Stimulated activated CD8-positive, alpha-beta memory T cell treated with anti-CD3 and anti-CD28 coated beads, Interleukin-7, amount 100 ng/mL, for 48 hours (primary cell): ENCODE results near the gene TFDP2.
A peak's percentile ranks its signal among the peaks of the same experiment; 100 is the strongest.
"Not testable (repeated sequence)": the region's sequence is repeated elsewhere in the genome, so short reads cannot be mapped to it uniquely, and the experiment has no call there.

Source experiments
- DNase-seq, 2 donors: peaks; one replicate each; pipeline ENCODE4 v3.0.0-alpha.2; 2020; ENCODE audit warnings: low read depth in 1 of 2; ENCODE audit errors: extremely low read depth in 1 of 2

Gene TFDP2, protein sequence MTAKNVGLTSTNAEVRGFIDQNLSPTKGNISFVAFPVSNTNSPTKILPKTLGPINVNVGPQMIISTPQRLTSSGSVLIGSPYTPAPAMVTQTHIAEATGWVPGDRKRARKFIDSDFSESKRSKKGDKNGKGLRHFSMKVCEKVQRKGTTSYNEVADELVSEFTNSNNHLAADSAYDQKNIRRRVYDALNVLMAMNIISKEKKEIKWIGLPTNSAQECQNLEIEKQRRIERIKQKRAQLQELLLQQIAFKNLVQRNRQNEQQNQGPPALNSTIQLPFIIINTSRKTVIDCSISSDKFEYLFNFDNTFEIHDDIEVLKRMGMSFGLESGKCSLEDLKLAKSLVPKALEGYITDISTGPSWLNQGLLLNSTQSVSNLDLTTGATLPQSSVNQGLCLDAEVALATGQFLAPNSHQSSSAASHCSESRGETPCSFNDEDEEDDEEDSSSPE

DNA sequence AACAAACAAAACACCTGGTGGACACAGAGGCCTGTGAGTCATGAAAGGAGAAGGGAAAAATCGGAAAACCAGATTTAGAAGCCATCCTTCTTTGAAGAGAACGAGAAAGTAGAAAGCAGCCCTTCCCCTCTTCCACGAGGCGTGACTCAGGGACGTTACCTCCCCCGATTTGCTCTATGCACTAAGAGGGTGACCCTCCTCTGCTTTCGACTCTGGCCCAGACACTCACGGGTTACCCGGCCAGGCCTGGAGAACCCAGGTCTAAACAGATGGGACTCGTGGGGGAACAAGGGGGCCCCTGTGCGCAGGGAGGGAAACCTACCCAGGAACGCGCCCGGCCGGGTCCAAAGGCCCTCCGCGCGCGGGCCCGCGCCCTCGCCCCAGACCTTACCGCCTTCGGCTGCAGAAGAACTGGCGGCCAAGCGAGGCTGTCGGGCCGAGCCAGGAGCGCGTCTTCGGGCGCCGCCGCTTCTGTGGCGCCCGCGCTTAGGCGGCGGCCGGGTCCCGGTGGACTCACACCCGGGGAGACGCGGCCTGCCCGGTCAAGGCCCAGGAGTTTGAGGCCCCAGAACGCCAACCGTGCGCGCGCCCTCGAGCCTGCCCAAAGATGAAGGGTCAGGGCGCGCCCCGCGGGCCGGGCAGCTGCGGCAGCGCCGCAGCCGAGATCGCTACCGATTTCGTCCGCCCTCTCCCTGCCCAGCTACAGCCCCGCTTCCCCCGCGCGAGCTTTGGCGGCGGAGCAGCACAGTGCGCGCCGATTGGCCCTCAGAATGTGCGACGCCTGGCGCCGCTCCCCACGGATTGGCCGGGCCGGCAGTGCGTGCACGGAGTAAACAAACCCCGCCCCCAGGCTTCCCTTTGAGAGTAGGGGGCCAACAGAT lies at the start of gene TFDP2:
Gene TFDP2, minus strand, starts transcription at position 753 of the 881 bp plus-strand sequence. CDS start 47,795 bp downstream, outside the sequence.
- peak; percentile 67 to 79 for DNase-seq

DNA sequence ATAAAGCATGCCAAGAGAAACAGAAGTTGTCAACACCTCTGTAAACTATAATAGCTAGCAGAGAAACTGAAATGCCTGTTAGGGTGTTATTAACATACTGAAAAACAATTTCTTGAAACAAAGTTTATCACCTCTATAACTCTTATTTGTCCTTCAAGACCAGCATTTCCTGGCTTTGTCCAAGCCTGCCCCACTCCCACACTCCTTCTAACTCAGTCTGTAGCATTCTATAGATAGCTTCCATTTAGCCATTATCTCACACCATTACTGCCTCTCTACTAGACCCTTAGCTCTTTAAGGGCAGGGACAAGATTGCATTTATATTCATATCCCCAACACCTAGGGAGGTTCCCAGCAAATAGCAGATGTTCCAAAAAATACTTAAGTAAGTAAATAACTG lies 39.5 kb upstream of the TFDP2 start:
- no peak for DNase-seq

DNA sequence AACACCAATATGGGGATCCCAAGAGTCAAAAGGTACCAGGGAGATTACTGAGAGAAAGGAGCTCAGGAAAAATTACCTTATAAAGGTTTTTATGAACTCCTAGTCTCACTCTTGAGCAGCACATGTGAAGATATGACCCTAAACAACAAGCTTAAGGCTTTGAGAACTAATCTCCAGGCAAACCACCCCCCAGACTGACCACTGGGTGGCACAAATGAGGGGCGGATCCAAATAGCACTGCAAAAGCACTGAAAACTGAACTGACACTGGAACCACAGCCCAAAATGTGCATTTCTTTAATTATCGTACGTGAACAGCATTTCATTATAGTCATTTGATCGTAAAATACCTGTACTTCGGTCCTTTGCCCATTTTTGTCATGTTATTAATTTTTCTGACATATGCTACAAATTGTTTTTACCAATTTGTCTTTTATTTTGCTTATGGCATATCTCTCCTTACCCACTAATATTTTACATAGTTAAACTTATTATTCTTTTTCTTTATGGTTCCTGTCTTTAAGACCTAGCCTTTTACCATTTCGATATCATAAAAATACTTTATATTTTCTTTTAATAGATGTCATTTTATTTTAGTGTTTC lies 31.5 kb upstream of the TFDP2 start:
- peak in 1 of 2 donors; percentile 3 for DNase-seq

DNA sequence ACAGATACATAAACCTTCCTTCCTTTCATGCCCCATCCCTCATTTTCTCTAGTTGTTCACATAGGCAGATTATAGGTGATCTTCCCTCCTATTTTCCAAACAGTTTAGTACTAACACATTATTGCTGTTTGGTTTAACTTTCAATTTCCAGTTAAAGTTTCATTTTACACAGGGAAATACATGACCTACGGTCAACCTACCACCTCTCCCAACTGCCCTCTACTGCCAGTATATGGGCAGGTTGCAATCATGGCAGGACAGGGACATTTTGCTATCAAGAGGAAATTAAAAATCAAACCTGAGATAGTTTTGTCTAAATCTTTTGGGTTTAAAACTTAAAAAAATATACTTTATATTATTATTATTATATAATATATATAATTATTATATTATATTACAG lies 26.1 kb upstream of the TFDP2 start:
- no peak for DNase-seq

- no peak for DNase-seq
These were observed 25.2 kb upstream of the TFDP2 start for GRCh38 chr3:142174559-142174958.

- no peak for DNase-seq
These were observed 19.2 kb upstream of the TFDP2 start for GRCh38 chr3:142168514-142168913.

DNA sequence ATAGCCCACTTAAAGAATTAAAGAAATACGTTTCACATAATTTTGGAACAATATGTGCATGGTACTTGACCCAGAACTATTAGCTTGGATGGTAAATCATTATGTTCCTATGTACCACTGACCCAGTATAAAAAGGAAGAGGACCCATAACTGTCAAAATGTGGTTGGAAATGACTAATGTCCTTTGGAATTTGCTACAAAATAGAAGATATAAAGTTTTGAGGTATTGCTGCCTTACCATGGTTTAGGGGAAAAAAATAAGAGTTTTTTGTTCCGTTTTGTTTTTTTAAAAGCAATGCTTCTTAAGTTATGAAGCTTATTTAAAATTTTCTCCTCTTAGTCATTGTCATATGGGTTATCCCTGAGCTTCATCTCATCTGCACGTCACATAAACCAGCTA lies 15.8 kb upstream of the TFDP2 start:
- no peak for DNase-seq

- no peak for DNase-seq
These were observed 9.9 kb upstream of the TFDP2 start for GRCh38 chr3:142159083-142159740.

- no peak for DNase-seq
These were observed 4.8 kb upstream of the TFDP2 start for GRCh38 chr3:142154186-142154585.

GRCh38 chr3:142152384-142152783 lies 3.0 kb upstream of the TFDP2 start:
- DNase-seq = no peak

- DNase-seq = no peak
These were observed 2.5 kb upstream of the TFDP2 start for GRCh38 chr3:142151828-142152227.

DNA sequence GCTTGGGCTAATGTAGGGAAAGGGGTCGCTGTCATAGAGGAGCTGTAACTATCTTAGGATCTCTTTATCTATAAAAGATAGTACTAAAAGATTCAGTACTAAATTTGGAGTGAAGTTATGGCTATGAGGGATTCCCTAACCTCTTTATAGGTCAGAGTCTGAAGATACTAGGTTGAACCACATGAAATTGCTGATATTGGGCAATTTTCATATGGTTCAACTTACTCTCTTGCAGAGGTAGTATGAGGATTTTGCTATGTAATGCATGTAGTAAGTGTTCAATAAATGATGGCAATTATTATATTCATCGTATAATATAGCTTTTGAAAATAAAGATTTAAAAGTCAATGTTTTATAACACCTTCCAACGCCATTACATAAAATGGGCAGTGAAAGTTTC lies 1.9 kb upstream of the TFDP2 start:
- no peak for DNase-seq

- no peak for DNase-seq
These were observed 927 bp upstream of the TFDP2 start for GRCh38 chr3:142150271-142150670.

- no peak for DNase-seq
These were observed 289 bp upstream of the TFDP2 start for GRCh38 chr3:142149673-142149992.

DNA sequence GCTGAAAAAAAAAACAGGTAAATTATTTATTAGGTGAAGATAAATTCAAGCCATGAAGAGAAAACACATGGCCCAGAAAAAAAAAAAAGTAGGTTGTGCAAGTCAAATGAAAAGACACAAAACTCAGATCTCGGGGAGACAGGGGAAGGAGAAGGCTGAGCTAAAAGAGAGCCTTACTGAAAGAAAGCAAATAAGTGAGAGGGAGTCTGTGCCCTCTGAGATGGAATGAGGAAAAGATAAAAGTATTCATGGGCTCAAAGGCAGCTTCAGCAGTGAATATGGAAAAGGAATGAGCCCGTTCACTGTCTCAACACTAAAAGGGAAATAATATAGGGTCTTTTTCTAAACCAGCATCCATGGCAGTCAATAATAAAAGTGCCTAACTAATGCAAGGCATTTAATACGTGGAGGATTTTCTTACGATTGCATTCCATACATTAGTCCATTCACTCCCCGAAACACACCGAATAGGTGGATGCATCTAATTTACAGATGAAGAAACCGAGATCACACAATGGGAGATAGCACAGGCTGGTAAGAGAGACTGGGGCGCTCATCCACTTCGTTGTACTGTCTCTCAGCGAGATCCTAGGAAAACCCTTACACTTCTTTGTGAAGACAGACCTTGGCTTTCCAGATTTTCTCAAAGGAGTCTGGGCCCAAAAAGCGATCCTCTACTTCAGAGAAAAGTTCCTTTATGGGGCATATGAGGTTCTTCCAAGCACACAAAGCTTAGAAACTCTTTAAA lies 1.1 kb downstream of the TFDP2 start:
- DNase-seq = no peak

GRCh38 chr3:142144587-142144986 lies 4.8 kb downstream of the TFDP2 start:
- DNase-seq = not testable (repeated sequence)

- not testable (repeated sequence) for DNase-seq
These were observed 8.6 kb downstream of the TFDP2 start for GRCh38 chr3:142140608-142141285.

DNA sequence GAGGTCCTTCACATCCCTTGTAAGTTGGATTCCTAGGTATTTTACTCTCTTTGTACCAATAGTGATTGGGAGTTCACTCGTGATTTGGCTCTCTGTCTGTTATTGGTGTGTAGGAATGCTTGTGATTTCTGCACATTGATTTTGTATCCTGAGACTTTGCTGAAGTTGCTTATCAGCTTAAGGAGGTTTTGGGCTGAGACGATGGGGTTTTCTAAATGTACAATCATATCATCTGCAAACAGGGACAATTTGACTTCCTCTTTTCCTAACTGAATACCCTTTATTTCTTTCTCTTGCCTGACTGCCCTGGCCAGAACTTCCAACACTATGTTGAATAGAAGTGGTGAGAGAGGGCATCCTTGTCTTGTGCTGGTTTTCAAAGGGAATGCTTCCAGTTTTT lies 12.3 kb downstream of the TFDP2 start:
- DNase-seq = not testable (repeated sequence)

- no peak for DNase-seq
These were observed 14.5 kb downstream of the TFDP2 start for GRCh38 chr3:142134799-142135325.
